HG03354 (cell line): Measurements from ENCODE around the gene TOMM7.
A peak's percentile ranks its signal among the peaks of the same experiment; 100 is the strongest.

ENCODE experiments used
- ATAC-seq: cut with Tn5 transposase; IDR thresholded peaks from one replicate; pipeline ENCODE4 v1.9.1; 2021; ENCODE audit warnings: mild to moderate bottlenecking; ENCODE audit not compliant: unreplicated experiment, poor library complexity, severe bottlenecking

TOMM7 gene

GRCh38 chr7:22822486-22823141, at the start of gene TOMM7:
TSS of gene TOMM7 (minus strand) at chr7:22822849. CDS start at chr7:22822779, 70 bp downstream.
- peak; percentile 84 for ATAC-seq

GRCh38 chr7:22872096-22872807, 49.6 kb upstream of the TOMM7 start:
- peak; percentile 98 for ATAC-seq

GRCh38 chr7:22871661-22872060, 49.0 kb upstream of the TOMM7 start:
- no peak for ATAC-seq

GRCh38 chr7:22868509-22868908, 45.9 kb upstream of the TOMM7 start:
- ATAC-seq = no peak

GRCh38 chr7:22867589-22867988, 44.9 kb upstream of the TOMM7 start:
- ATAC-seq = no peak

GRCh38 chr7:22867003-22867402, 44.4 kb upstream of the TOMM7 start:
- no peak for ATAC-seq

- no peak for ATAC-seq
Observed at GRCh38 chr7:22865602-22865960, 42.9 kb upstream of the TOMM7 start.

GRCh38 chr7:22864855-22865601, 42.4 kb upstream of the TOMM7 start:
- no peak for ATAC-seq

- ATAC-seq = no peak
Observed at GRCh38 chr7:22864301-22864700, 41.7 kb upstream of the TOMM7 start.

- ATAC-seq = no peak
Observed at GRCh38 chr7:22863156-22863899, 40.7 kb upstream of the TOMM7 start.

- no peak for ATAC-seq
Observed at GRCh38 chr7:22861576-22861975, 38.9 kb upstream of the TOMM7 start.

GRCh38 chr7:22860784-22861482, 38.3 kb upstream of the TOMM7 start:
- ATAC-seq = no peak

- ATAC-seq = no peak
Observed at GRCh38 chr7:22860337-22860736, 37.7 kb upstream of the TOMM7 start.

GRCh38 chr7:22859641-22860290, 37.1 kb upstream of the TOMM7 start:
- ATAC-seq = no peak

GRCh38 chr7:22858640-22859561, 36.3 kb upstream of the TOMM7 start:
- no peak for ATAC-seq

GRCh38 chr7:22858274-22858639, 35.6 kb upstream of the TOMM7 start:
- no peak for ATAC-seq

- ATAC-seq = no peak
Observed at GRCh38 chr7:22856416-22856815, 33.8 kb upstream of the TOMM7 start.

GRCh38 chr7:22855049-22855392, 32.4 kb upstream of the TOMM7 start:
- ATAC-seq = peak; percentile 7
